ENCODE results near the gene SDK1. TPM values are rescaled to one million over a fixed set of nuclear protein-coding genes. Genes with fewer than 3 reads are reported as not detected.

Gene SDK1, protein sequence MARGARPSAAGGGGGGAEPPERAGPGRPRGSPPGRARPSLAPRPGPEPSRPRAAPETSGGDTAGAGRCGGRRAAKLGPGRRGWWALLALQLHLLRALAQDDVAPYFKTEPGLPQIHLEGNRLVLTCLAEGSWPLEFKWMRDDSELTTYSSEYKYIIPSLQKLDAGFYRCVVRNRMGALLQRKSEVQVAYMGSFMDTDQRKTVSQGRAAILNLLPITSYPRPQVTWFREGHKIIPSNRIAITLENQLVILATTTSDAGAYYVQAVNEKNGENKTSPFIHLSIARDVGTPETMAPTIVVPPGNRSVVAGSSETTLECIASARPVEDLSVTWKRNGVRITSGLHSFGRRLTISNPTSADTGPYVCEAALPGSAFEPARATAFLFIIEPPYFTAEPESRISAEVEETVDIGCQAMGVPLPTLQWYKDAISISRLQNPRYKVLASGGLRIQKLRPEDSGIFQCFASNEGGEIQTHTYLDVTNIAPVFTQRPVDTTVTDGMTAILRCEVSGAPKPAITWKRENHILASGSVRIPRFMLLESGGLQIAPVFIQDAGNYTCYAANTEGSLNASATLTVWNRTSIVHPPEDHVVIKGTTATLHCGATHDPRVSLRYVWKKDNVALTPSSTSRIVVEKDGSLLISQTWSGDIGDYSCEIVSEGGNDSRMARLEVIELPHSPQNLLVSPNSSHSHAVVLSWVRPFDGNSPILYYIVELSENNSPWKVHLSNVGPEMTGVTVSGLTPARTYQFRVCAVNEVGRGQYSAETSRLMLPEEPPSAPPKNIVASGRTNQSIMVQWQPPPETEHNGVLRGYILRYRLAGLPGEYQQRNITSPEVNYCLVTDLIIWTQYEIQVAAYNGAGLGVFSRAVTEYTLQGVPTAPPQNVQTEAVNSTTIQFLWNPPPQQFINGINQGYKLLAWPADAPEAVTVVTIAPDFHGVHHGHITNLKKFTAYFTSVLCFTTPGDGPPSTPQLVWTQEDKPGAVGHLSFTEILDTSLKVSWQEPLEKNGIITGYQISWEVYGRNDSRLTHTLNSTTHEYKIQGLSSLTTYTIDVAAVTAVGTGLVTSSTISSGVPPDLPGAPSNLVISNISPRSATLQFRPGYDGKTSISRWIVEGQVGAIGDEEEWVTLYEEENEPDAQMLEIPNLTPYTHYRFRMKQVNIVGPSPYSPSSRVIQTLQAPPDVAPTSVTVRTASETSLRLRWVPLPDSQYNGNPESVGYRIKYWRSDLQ (N-terminal part only)
- total RNA-seq (10 to 100 TPM in 3 of 5 donors, 1 to 10 TPM in 2; 5.8 to 11.2 (median 10.1) TPM), polyA plus RNA-seq (1 to 10 TPM; 1.6 to 1.9 (median 1.7) TPM)
- long read RNA-seq, donor 1 = 0 reads
- long read RNA-seq, donor 2 = 0 reads
- long read RNA-seq, donor 3 = 0 reads
- long read RNA-seq, donor 4 = 0 reads
- long read RNA-seq, donor 5 = 0 reads
- long read RNA-seq, donor 6 = 0 reads
- long read RNA-seq, donor 7 = 0 reads
- long read RNA-seq, donor 8 = 0 reads
- long read RNA-seq, donor 9 = 0 reads
- long read RNA-seq, donor 10 = 0 reads

DNA sequence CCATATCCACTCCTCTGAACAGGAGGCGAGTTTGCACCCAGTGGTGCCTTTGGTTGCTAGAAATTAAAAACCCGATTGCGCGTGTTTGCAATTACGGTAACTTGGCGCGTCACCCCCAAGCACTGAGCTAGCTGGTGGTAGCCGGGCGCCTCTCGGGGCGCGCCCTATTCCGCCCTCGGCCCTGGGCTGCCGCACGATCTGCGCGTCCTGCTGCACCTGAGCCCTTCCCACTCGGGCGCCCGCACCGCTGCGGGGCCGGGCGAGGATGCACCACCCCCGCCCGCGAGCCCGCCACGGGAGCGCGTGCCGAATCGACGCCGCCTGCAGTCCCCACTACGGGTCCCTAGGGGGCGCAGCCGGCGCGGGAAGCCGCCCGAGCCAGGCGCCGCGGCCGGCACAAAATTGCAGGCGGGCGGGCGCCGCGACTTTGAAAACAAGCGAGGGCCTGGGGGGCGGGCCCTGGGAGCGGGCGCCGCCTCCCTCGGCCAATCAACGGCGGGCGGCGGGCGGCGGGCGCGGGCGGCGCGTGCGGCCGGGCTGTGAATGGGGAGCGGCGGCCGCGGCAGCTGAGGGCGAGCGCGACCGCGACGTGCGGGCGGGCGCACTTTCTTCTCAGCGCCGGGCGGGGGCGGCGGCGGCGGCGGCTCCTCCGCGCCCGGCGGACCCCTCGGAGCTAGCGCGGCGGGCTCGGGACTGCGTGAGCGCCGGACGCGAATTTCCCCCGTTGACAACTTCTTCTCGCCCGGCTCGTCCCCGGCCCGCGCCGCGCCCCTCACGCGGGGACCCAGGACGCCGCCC lies at the start of gene SDK1:
TSS of gene SDK1 (plus strand) at position 602 of the 798 bp plus-strand sequence. CDS start 335 bp downstream, outside the sequence.
- Histone ChIP-seq H3K9me3 (no peaks in the 10 kb centered on the region), H3K27ac (peak within 1 kb of the TSS; percentile 24 to 77 (median 60)), H3K36me3 (no peaks in the 10 kb centered on the region), H3K4me3 (peak within 1 kb of the TSS; percentile 62 to 75 (median 62)), H3K27me3 (peaks cover 0 to 27% (median 6%) of the 10 kb centered on the region in 3 donors), H3K4me1 (peaks cover 5 to 24% (median 21%) of the 10 kb centered on the region in 4 donors)
- DNase-seq = peak; percentile 94 to 97
- TF ChIP-seq POLR2A (IDR thresholded peaks at IDR 0.05) (no peak), POLR2AphosphoS5 (IDR thresholded peaks at IDR 0.05) (peak in 1 of 3 donors; percentile 38), EP300 (IDR thresholded peaks at IDR 0.05) (peak; percentile 5)
- TF ChIP-seq, protein P1, sequence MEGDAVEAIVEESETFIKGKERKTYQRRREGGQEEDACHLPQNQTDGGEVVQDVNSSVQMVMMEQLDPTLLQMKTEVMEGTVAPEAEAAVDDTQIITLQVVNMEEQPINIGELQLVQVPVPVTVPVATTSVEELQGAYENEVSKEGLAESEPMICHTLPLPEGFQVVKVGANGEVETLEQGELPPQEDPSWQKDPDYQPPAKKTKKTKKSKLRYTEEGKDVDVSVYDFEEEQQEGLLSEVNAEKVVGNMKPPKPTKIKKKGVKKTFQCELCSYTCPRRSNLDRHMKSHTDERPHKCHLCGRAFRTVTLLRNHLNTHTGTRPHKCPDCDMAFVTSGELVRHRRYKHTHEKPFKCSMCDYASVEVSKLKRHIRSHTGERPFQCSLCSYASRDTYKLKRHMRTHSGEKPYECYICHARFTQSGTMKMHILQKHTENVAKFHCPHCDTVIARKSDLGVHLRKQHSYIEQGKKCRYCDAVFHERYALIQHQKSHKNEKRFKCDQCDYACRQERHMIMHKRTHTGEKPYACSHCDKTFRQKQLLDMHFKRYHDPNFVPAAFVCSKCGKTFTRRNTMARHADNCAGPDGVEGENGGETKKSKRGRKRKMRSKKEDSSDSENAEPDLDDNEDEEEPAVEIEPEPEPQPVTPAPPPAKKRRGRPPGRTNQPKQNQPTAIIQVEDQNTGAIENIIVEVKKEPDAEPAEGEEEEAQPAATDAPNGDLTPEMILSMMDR (IDR thresholded peaks at IDR 0.05) = peak in 5 of 7 experiments; percentile 33 to 99 (median 94)
- WGBS, 5 donors = 0 to 1% (median 0%) methylated on average over 27 to 119 of the region's 119 CpGs
- intact Hi-C loops (cut with DNase I; ENCODE audit: low total_unique reads) = no loop called here

DNA sequence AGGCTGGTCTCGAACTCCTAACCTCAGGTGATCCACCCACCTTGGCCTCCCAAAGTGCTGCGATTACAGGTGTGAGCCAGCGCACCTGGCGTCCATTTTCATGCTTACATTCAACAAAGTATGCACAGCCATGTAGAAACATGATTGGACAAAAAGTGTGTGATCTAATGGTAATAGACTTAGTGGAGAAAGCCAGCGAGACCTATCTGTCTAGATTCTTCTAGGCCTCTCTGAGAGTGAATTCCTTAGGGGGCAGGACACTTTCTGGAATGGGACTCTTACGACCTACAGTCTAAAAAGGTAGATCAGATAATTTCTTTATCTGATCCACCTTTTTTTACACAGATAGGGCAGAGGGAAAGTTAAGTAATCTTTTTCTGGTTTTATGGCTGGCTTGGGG lies 46.3 kb upstream of the SDK1 start:
- Histone ChIP-seq H3K36me3 (no peaks in the 10 kb centered on the region), H3K4me1 (no peaks in the 10 kb centered on the region), H3K27ac (no peak overlapping the region), H3K4me3 (no peak overlapping the region), H3K9me3 (peaks cover 0 to 6% (median 0%) of the 10 kb centered on the region in 4 donors), H3K27me3 (no peaks in the 10 kb centered on the region)
- intact Hi-C loops (cut with DNase I; ENCODE audit: low total_unique reads) = no loop called here
- TF ChIP-seq, protein P1 (IDR thresholded peaks at IDR 0.05) = no peak
- no peak for TF ChIP-seq POLR2A (IDR thresholded peaks at IDR 0.05)
- no peak for TF ChIP-seq EP300 (IDR thresholded peaks at IDR 0.05)
- TF ChIP-seq POLR2AphosphoS5 (IDR thresholded peaks at IDR 0.05) = no peak
- whole genome bisulfite sequencing, 5 donors = 80 to 87% (median 83%) methylated on average over 6 of the region's 6 CpGs
- DNase-seq = no peak

DNA sequence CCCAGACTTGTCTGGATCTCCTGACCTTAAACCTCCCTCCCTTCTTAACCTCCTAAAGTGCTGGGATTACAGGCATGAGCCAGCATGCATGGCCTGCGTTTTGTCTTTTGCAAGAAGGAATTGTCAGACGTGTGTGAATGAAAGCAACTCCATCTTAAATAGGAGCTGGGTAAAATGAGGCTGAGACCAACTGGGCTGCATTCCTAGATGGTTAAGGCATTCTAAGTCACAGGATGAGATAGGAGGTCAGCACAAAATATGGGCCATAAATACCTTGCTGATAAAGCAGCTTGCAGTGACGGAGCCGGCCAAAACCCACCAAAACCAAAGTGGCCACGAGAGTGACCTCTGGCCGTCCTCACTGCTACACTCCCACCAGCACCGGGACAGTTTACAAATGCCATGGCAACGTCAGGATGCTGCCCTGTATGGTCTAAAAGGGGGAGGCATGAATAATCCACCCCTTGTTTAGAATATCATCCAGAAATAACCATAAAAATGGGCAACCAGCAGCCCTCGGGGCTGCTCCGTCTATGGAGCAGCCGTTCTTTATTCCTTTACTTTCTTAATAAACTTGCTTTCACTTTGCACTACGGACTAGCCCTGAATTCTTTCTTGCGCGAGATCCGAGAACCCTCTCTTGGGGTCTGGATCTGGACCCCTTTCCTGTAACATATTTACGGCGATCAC lies 41.2 kb upstream of the SDK1 start:
- Histone ChIP-seq H3K36me3 (no peaks in the 10 kb centered on the region), H3K27ac (peak overlapping the region in 4 of 5 donors; percentile 62 to 81 (median 72)), H3K9me3 (no peaks in the 10 kb centered on the region), H3K4me1 (no peaks in the 10 kb centered on the region), H3K27me3 (no peaks in the 10 kb centered on the region), H3K4me3 (peak overlapping the region; percentile 39 to 53 (median 46))
- peak in 1 of 2 donors; percentile 47 for DNase-seq
- WGBS, 5 donors = 45 to 58% (median 57%) methylated on average over 14 to 17 of the region's 17 CpGs
- TF ChIP-seq POLR2AphosphoS5 (IDR thresholded peaks at IDR 0.05) = no peak
- no peak for TF ChIP-seq POLR2A (IDR thresholded peaks at IDR 0.05)
- TF ChIP-seq EP300 (IDR thresholded peaks at IDR 0.05) = no peak
- TF ChIP-seq, protein P1 (IDR thresholded peaks at IDR 0.05) = no peak
- intact Hi-C loops (cut with DNase I; ENCODE audit: low total_unique reads) = no loop called here
